ENCODE data around the gene CGNL1. TPM values are rescaled to one million over a fixed set of nuclear protein-coding genes. Genes with fewer than 3 reads are reported as not detected.
A peak's percentile ranks its signal among the peaks of the same experiment; 100 is the strongest.

CGNL1 gene
- total RNA-seq, 4 donors from 2014 or later: 40.7 to 74.4 (median 56.0) TPM

GRCh38 chr15:57505949-57506391 is 129.7 kb downstream of the CGNL1 start:
- WGBS, 2 donors: 21 to 43% methylated on average over 9 of the region's 9 CpGs
- H3K4me1 ChIP-seq: peaks cover 80 to 95% of the 10 kb centered on the region in 2 donors
- no peak overlapping the region for H3K4me3 ChIP-seq (replicated peaks in 1 of 3)
- DNase-seq: peak; percentile 91 to 93
- no peaks in the 10 kb centered on the region for H3K9me3 ChIP-seq
- H3K36me3 ChIP-seq: no peaks in the 10 kb centered on the region
- intact Hi-C loops (cut with DNase I): no loop called here
- TF ChIP-seq POLR2A (IDR thresholded peaks at IDR 0.05): peak in 1 of 2 donors; percentile 50
- peak in 1 of 6 experiments; percentile 11 for TF ChIP-seq CTCF (IDR thresholded peaks at IDR 0.05)
- no peaks in the 10 kb centered on the region for H3K27me3 ChIP-seq
- peak overlapping the region; percentile 91 to 99 (median 91) for H3K27ac ChIP-seq

- H3K27me3 ChIP-seq: no peaks in the 10 kb centered on the region
- TF ChIP-seq POLR2A (IDR thresholded peaks at IDR 0.05) (no peak), CTCF (IDR thresholded peaks at IDR 0.05) (no peak)
- 65 to 89% methylated on average over 2 of the region's 2 CpGs for WGBS, 2 donors
- intact Hi-C loops (cut with DNase I): no loop called here
- no peak for DNase-seq
- H3K36me3 ChIP-seq: no peaks in the 10 kb centered on the region
- H3K9me3 ChIP-seq: no peaks in the 10 kb centered on the region
- H3K4me1 ChIP-seq: peaks cover 78 to 90% of the 10 kb centered on the region in 2 donors
- no peak overlapping the region for H3K4me3 ChIP-seq (replicated peaks in 1 of 3)
- peak overlapping the region; percentile 91 to 99 (median 91) for H3K27ac ChIP-seq
Measured at GRCh38 chr15:57506422-57506821, 130.1 kb downstream of the CGNL1 start.

DNA sequence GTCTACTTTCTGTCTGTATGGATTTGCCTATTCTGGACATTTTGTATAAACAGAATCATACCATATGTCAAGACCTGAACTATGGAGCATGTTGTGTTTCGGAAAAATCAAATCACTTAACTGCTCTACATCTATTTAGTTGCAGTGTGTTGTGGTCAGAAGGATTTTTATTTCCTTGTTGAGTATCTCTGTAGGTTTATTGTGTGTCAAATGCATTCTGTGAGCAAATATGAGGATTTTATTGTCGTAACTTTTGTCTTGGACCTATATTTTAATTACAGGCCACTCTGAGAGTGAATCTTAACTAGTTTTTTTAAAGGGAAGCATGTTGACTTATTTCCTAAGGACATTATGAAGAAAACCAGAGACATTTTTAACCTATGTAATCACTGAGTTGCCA is 130.8 kb downstream of the CGNL1 start:
- no peak for DNase-seq
- no peaks in the 10 kb centered on the region for H3K9me3 ChIP-seq
- H3K27me3 ChIP-seq: no peaks in the 10 kb centered on the region
- H3K36me3 ChIP-seq: no peaks in the 10 kb centered on the region
- peak overlapping the region; percentile 91 to 99 (median 91) for H3K27ac ChIP-seq
- peaks cover 74 to 84% of the 10 kb centered on the region in 2 donors for H3K4me1 ChIP-seq
- TF ChIP-seq CTCF (IDR thresholded peaks at IDR 0.05) (no peak), POLR2A (IDR thresholded peaks at IDR 0.05) (no peak)
- H3K4me3 ChIP-seq (replicated peaks in 1 of 3): no peak overlapping the region
- WGBS, 2 donors: 94 to 97% methylated on average over 2 of the region's 2 CpGs
- intact Hi-C loops (cut with DNase I): no loop called here

DNA sequence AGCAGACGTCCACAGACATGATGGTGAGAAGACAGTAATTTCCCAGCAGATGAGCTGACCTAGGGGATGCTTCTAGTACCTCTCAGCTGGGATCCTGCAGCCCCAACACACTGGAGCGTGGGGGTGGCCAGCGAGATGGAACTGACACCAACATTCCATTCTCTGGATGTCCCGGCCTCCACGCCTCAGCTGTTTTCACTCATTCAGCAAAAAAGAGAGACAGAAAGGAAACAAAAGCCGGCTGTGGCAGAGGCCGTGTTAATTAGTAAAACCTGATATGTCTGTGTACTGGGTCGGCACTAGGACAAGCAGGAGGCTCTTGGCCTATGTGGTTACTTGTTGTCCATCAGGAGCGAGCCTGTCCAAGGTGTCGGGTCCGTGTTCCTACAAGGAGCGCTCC is 132.8 kb downstream of the CGNL1 start:
- H3K4me3 ChIP-seq (replicated peaks in 1 of 3): no peak overlapping the region
- H3K27me3 ChIP-seq: no peaks in the 10 kb centered on the region
- H3K9me3 ChIP-seq: no peaks in the 10 kb centered on the region
- peak; percentile 81 to 86 for DNase-seq
- H3K36me3 ChIP-seq: no peaks in the 10 kb centered on the region
- H3K27ac ChIP-seq: peak overlapping the region; percentile 91 to 99 (median 91)
- WGBS, 2 donors: 43 to 46% methylated on average over 12 of the region's 12 CpGs
- peaks cover 62 to 66% of the 10 kb centered on the region in 2 donors for H3K4me1 ChIP-seq
- intact Hi-C loops (cut with DNase I): no loop called here
- no peak for TF ChIP-seq CTCF (IDR thresholded peaks at IDR 0.05)
- TF ChIP-seq POLR2A (IDR thresholded peaks at IDR 0.05): no peak

DNA sequence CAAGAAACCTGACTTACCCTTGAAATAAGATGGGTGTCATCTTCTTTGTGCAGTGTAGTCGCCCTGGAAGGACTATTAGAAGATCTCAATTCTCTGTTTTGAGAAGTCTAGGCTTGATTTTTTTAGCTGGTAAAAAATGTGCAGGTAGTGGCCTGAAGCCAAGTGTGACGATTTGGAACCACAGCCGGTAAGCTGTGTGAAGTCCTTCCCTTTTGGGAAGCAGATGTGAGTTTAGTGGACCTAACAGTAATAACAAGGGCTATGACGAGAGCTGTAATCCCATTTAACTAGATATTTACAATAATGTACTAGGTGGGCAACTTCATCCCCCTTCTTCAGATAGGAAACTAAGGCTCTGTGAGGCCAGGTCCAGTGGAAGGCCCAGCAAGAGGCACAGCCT is 133.7 kb downstream of the CGNL1 start:
- intact Hi-C loops (cut with DNase I): no loop called here
- 15 to 20% methylated on average over 4 of the region's 4 CpGs for WGBS, 2 donors
- peaks cover 54 to 58% of the 10 kb centered on the region in 2 donors for H3K4me1 ChIP-seq
- DNase-seq: peak; percentile 84 to 89
- H3K27me3 ChIP-seq: no peaks in the 10 kb centered on the region
- TF ChIP-seq CTCF (IDR thresholded peaks at IDR 0.05): no peak
- TF ChIP-seq POLR2A (IDR thresholded peaks at IDR 0.05): no peak
- H3K27ac ChIP-seq: peak overlapping the region; percentile 91 to 99 (median 91)
- H3K9me3 ChIP-seq: no peaks in the 10 kb centered on the region
- H3K4me3 ChIP-seq (replicated peaks in 1 of 3): no peak overlapping the region
- H3K36me3 ChIP-seq: no peaks in the 10 kb centered on the region
